HCT116 (cell line): Measurements from ENCODE around the gene SAMD7. TPM values are rescaled to one million over a fixed set of nuclear protein-coding genes. Genes with fewer than 3 reads are reported as not detected.

ENCODE experiments used
- ATAC-seq: fragments of 200-7000 bp; cut with Tn5 transposase; 2 replicates; pipeline ENCODE4 v1.9.1; 2020; ENCODE audit warnings: mild to moderate bottlenecking, moderate library complexity
- BruUV-seq: library from RNA; stranded (reverse); fragments of 400-500 nt; replicated peaks from 2 replicates; lab custom pipeline; 2021; lab: Mats Ljungman, UMichigan
- CTCF ChIA-PET: fragments of 300-600 bp; sonication (Branson Sonifier 250); formaldehyde crosslinking; loops from one replicate; lab custom pipeline; 2021; ENCODE audit warnings: antibody characterized with exemption; lab: Charles Lee
- POLR2A ChIA-PET: fragments of 300-600, 350-600 bp; sonication (Branson Sonifier 250); formaldehyde crosslinking; loops from one replicate; lab custom pipeline; 2021; ENCODE audit warnings: antibody characterized with exemption; lab: Charles Lee
- RAD21 ChIA-PET, 2 experiments: fragments of 300-600 bp; sonication (Branson Sonifier 250); formaldehyde crosslinking; loops; one replicate each; lab custom pipeline; 2023; ENCODE audit warnings: low total read pairs in 2 of 2; ENCODE audit not compliant: uncharacterized antibody in 2 of 2, unreplicated experiment in 2 of 2, low non-redundant PET in 1 of 2; lab: Charles Lee
- DNase-seq: peaks from one replicate; pipeline ENCODE4 v3.0.0-alpha.2; 2010; ENCODE audit warnings: low read depth, low spot score
- H2AFZ ChIP-seq: fragments of 200-600 bp; shearing (Covaris generic), sonication (generic); 2 replicates; pipeline ENCODE4 v1.6.1; 2017; ENCODE audit warnings: low read depth, mixed run types, mixed read lengths, antibody characterized with exemption, low read length; ENCODE audit not compliant: poor library complexity, severe bottlenecking
- H3K27ac ChIP-seq: 2 replicates; pipeline ENCODE4 v1.5.1; 2012; ENCODE audit warnings: low read depth, low read length
- H3K27me3 ChIP-seq: fragments of 200-600 bp; sonication (generic); 2 replicates; pipeline ENCODE4 v1.6.1; 2016; ENCODE audit warnings: mixed run types, low read length, mixed read lengths; ENCODE audit not compliant: insufficient read depth
- H3K36me3 ChIP-seq, 2 experiments: fragments of 200-500 bp in 1 of 2; fragments of 200-600 bp in 1 of 2; sonication (Bioruptor generic) in 1 of 2; sonication (generic) in 1 of 2; 2 replicates each; pipeline versions ENCODE4 v1.5.1 to v1.6.1; 2014 to 2016; ENCODE audit warnings: low read length in 2 of 2, inconsistent platforms in 1 of 2, mixed read lengths in 1 of 2, mixed run types in 1 of 2; ENCODE audit not compliant: insufficient read depth in 2 of 2, control insufficient read depth in 1 of 2
- H3K4me1 ChIP-seq, 2 experiments: fragments of 200-600 bp in 1 of 2; sonication (generic) in 1 of 2; 2 replicates each; pipeline versions ENCODE4 v1.5.1 to v1.6.1; 2012 to 2017; ENCODE audit warnings: low read length in 2 of 2, inconsistent platforms in 1 of 2, mild to moderate bottlenecking in 1 of 2, mixed read lengths in 1 of 2, mixed run types in 1 of 2, moderate library complexity in 1 of 2; ENCODE audit not compliant: insufficient read depth in 2 of 2, control insufficient read depth in 1 of 2
- H3K4me2 ChIP-seq: fragments of 200-600 bp; sonication (generic); 2 replicates; pipeline ENCODE4 v1.6.1; 2017; ENCODE audit warnings: mixed run types, low read length, mixed read lengths
- H3K4me3 ChIP-seq, 2 experiments: fragments of 200-600 bp in 1 of 2; sonication (generic) in 1 of 2; replicated peaks in 1 of 2; 2 replicates each; pipeline ENCODE4 v1.5.1; 2011 to 2016; ENCODE audit warnings: low read length in 2 of 2, control low read depth in 1 of 2, low read depth in 1 of 2, mild to moderate bottlenecking in 1 of 2, mixed read lengths in 1 of 2, mixed run types in 1 of 2
- H3K79me2 ChIP-seq: fragments of 200-600 bp; sonication (generic); 2 replicates; pipeline ENCODE4 v1.6.1; 2017; ENCODE audit warnings: mild to moderate bottlenecking, mixed run types, low read length, moderate library complexity, mixed read lengths; ENCODE audit not compliant: insufficient read depth
- H3K9ac ChIP-seq: fragments of 200-600 bp; sonication (generic); 2 replicates; pipeline ENCODE4 v1.6.1; 2016; ENCODE audit warnings: low read length, mixed read lengths
- H3K9me2 ChIP-seq: fragments of 200-600 bp; sonication (generic), shearing (Covaris generic); 2 replicates; pipeline ENCODE4 v1.6.1; 2017; ENCODE audit warnings: mixed run types, mild to moderate bottlenecking, moderate library complexity; ENCODE audit not compliant: insufficient read depth
- H3K9me3 ChIP-seq, 2 experiments: fragments of 200-500 bp in 1 of 2; fragments of 200-600 bp in 1 of 2; sonication (Bioruptor generic) in 1 of 2; sonication (generic) in 1 of 2; 2 replicates each; pipeline ENCODE4 v1.6.1; 2014 to 2017; ENCODE audit warnings: low read length in 2 of 2, mixed read lengths in 2 of 2, inconsistent platforms in 1 of 2, low read depth in 1 of 2, mild to moderate bottlenecking in 1 of 2, mixed run types in 1 of 2, moderate library complexity in 1 of 2; ENCODE audit not compliant: control insufficient read depth in 1 of 2, insufficient read depth in 1 of 2
- H4K20me1 ChIP-seq: fragments of 200-600 bp; sonication (generic), shearing (Covaris generic); 2 replicates; pipeline ENCODE4 v1.6.1; 2017; ENCODE audit warnings: mixed run types, mild to moderate bottlenecking, moderate library complexity; ENCODE audit not compliant: insufficient read depth
- CTCF ChIP-seq, 3 experiments: fragments of 200-600 bp in 1 of 3; sonication (generic) in 1 of 3; IDR thresholded peaks in 2 of 3; conservative IDR thresholded peaks in 1 of 3; 2 replicates each; pipeline ENCODE4 v1.5.1; 2012 to 2017; ENCODE audit warnings: low read depth in 2 of 3, low read length in 2 of 3, antibody characterized with exemption in 1 of 3, borderline replicate concordance in 1 of 3, control low read depth in 1 of 3, mild to moderate bottlenecking in 1 of 3, mixed read lengths in 1 of 3, mixed run types in 1 of 3, moderate library complexity in 1 of 3; ENCODE audit not compliant: insufficient read depth in 1 of 3
- EGR1 ChIP-seq: IDR thresholded peaks from 2 replicates; pipeline ENCODE4 v1.6.1; 2012; ENCODE audit warnings: low read depth
- POLR2A ChIP-seq: IDR thresholded peaks from 2 replicates; pipeline ENCODE4 v1.7.0; 2011; ENCODE audit warnings: borderline replicate concordance; ENCODE audit not compliant: insufficient read depth, insufficient read length; ENCODE audit errors: extremely low read depth
- YY1 ChIP-seq: IDR thresholded peaks from 2 replicates; pipeline ENCODE4 v1.6.1; 2011; ENCODE audit warnings: low read length, low read depth, moderate library complexity, mild to moderate bottlenecking; ENCODE audit not compliant: insufficient replicate concordance; ENCODE audit errors: extremely low read depth
- intact Hi-C: fragments of 100-400 bp; cut with micrococcal nuclease; formaldehyde crosslinking; loops from 2 replicates; pipeline ENCODE4 v1.10.0; 2022
- total RNA-seq: library from RNA; stranded (reverse); gene quantifications from one replicate; pipeline ENCODE4 v1.2.1, GENCODE V29; 2021; ENCODE audit not compliant: unreplicated experiment
- TF ChIP-seq, protein P1 (sequence below): IDR thresholded peaks from 2 replicates; pipeline ENCODE4 v1.6.1; 2012; ENCODE audit warnings: low read depth

Gene SAMD7
- total RNA-seq, 1 experiment from 2014 or later: not detected

DNA sequence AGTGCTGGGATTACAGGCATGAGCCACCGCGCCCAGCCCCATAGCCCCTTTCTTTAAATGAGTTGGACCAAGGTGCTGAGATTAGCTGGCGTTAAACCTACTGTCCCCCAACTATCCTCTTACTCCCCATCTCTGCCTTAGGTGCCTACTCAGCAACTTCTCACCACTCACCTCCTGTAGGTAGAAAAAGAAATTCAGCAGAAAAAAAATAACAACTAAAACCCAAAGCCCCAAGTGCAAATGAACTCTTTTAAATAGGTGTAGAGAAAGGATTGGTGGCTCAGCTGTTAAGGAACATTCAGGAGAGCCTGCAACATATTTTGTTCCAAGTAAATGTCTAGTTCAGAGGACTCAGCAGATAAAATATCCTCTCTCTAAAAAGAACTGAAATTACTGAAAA is 19.5 kb downstream of the SAMD7 start:
- Histone ChIP-seq H3K27me3 (no peaks in the 10 kb centered on the region), H3K4me3 (no peak overlapping the region), H3K27ac (no peak overlapping the region), H4K20me1 (no peaks in the 10 kb centered on the region), H3K9me3 (no peaks in the 10 kb centered on the region), H3K9me2 (no peaks in the 10 kb centered on the region), H3K4me2 (no peak overlapping the region), H2AFZ (no peak overlapping the region), H3K79me2 (no peaks in the 10 kb centered on the region), H3K9ac (no peak overlapping the region), H3K4me1 (no peaks in the 10 kb centered on the region), H3K36me3 (no peaks in the 10 kb centered on the region)
- ChIA-PET CTCF (no interaction called here), RAD21 (no interaction called here), POLR2A (no interaction called here)
- intact Hi-C loops: no loop called here
- BruUV-seq: no TSS peak
- TF ChIP-seq POLR2A: no peak
- ATAC-seq: no peak
- no peak for DNase-seq

DNA sequence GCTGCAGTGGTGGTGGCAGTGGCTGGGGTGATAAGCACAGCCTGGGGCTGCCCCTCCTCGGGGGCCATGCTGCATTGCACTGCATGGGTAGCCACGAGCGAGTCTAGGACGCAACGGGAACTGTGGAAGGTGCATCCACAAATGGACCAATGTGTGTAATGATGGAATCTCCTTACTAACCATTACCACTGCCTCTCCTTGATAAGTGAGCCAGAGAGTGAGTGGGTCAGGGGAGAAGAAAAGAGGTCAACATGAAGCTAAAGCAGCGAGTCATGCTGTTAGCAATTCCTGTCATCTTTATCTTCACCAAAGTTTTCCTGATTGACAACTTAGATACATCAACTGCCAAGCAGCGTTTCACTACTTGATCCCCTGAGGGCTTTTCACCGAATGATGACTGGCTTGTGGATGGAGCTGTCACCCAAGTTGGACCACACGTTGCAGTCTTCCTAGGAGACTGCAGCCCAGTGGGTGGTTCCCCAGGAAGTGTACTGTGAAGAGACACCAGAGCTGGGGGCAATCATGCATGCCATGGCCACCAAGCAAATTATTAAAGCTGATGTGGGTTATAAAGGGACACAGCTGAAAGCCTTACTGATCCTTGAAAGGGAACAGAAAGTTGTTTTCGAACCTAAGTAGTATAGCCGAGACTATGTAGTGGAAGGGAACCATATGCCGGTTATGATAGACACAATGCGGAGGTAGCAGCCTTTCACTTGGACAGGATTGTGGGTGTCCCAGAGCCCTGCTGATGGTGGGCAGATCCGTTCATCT is 20.6 kb downstream of the SAMD7 start:
- Histone ChIP-seq H3K4me3 (no peak overlapping the region), H3K36me3 (no peaks in the 10 kb centered on the region), H3K27ac (no peak overlapping the region), H4K20me1 (no peaks in the 10 kb centered on the region), H3K9ac (no peak overlapping the region), H3K9me2 (no peaks in the 10 kb centered on the region), H3K79me2 (no peaks in the 10 kb centered on the region), H3K4me2 (no peak overlapping the region), H3K4me1 (no peaks in the 10 kb centered on the region), H3K9me3 (no peaks in the 10 kb centered on the region), H3K27me3 (no peaks in the 10 kb centered on the region), H2AFZ (no peak overlapping the region)
- POLR2A ChIA-PET: no interaction called here
- CTCF ChIA-PET: no interaction called here
- DNase-seq: no peak
- TF ChIP-seq EGR1 (no peak), CTCF (IDR thresholded peaks at IDR 0.05 in 2 of 3, conservative IDR thresholded peaks at IDR 0.05 in 1 of 3; ENCODE audit: borderline replicate concordance in 1 of 3, insufficient read depth in 1 of 3, low read depth in 2 of 3, low read length in 2 of 3) (no peak), YY1 (no peak)
- TF ChIP-seq, protein P1, sequence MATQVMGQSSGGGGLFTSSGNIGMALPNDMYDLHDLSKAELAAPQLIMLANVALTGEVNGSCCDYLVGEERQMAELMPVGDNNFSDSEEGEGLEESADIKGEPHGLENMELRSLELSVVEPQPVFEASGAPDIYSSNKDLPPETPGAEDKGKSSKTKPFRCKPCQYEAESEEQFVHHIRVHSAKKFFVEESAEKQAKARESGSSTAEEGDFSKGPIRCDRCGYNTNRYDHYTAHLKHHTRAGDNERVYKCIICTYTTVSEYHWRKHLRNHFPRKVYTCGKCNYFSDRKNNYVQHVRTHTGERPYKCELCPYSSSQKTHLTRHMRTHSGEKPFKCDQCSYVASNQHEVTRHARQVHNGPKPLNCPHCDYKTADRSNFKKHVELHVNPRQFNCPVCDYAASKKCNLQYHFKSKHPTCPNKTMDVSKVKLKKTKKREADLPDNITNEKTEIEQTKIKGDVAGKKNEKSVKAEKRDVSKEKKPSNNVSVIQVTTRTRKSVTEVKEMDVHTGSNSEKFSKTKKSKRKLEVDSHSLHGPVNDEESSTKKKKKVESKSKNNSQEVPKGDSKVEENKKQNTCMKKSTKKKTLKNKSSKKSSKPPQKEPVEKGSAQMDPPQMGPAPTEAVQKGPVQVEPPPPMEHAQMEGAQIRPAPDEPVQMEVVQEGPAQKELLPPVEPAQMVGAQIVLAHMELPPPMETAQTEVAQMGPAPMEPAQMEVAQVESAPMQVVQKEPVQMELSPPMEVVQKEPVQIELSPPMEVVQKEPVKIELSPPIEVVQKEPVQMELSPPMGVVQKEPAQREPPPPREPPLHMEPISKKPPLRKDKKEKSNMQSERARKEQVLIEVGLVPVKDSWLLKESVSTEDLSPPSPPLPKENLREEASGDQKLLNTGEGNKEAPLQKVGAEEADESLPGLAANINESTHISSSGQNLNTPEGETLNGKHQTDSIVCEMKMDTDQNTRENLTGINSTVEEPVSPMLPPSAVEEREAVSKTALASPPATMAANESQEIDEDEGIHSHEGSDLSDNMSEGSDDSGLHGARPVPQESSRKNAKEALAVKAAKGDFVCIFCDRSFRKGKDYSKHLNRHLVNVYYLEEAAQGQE: no peak
- RAD21 ChIA-PET: no interaction called here
- intact Hi-C loops: no loop called here
- ATAC-seq: no peak
- no TSS peak for BruUV-seq
